GM18867 (cell line): ENCODE data around the gene ARHGAP4.

Experiments
- ATAC-seq: cut with Tn5 transposase; IDR thresholded peaks from one replicate; pipeline ENCODE4 v1.9.1; 2021; ENCODE audit warnings: mild to moderate bottlenecking, moderate library complexity; ENCODE audit not compliant: unreplicated experiment

Gene ARHGAP4

DNA sequence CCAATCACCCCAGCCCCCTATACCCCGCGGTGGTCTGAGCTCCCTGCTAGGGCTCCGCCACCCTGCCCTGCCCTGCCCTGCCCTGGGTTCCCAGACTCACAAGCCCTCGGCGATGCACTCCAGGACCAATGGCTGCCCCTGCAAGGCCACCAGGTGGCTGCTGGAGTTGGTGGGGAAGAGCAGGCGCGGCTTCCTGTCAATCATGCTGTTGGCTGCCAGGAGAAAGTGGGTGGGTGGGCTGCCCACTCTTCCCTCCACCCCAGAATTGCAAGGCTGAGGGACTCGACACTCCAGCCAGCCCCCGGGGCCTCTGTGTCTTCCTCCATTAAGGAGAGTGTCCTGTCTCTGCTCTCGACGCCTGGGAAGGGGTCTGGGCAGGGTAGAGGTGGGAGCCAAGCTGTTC lies 55.8 kb downstream of the ARHGAP4 start:
- no peak for ATAC-seq

DNA sequence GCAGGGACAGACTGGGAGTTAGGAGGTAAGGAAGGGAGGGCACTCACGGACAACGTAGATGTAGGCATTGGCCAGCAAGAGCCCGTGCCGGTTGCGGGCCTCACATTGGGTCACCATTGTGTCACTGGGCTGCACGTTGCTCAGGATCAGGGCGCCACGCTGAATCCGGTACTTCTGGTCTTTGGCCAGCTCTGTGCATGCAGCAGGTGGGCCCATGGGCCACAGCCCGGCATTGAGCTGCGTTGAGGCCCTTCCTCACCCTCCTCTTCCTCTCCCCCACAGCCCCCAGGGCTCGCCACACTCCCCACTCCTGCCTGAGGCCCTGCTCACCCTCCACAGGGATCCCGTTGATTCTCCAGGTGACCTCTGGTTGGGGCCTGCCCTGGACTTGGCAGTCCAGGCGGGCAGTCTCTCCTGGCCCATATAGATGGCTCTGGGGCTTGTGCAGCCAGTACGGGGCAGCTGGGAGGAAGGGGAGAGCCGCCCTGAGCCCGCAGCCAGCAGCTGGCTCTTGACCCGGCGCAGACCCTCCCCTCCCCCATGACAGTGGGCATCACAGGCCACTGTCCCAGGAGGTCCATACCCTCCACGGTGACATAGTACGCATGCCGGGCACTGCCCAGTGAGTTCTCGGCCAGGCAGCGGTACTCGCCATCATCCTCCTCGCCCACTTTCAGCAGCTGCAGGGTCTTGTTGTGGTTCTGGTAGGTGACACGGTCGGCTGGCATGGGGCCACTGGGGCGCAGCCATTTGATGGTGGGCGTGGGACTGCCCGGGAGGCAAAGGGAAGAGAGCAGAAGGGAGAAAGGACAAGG lies 56.4 kb downstream of the ARHGAP4 start:
- ATAC-seq, result no peak

DNA sequence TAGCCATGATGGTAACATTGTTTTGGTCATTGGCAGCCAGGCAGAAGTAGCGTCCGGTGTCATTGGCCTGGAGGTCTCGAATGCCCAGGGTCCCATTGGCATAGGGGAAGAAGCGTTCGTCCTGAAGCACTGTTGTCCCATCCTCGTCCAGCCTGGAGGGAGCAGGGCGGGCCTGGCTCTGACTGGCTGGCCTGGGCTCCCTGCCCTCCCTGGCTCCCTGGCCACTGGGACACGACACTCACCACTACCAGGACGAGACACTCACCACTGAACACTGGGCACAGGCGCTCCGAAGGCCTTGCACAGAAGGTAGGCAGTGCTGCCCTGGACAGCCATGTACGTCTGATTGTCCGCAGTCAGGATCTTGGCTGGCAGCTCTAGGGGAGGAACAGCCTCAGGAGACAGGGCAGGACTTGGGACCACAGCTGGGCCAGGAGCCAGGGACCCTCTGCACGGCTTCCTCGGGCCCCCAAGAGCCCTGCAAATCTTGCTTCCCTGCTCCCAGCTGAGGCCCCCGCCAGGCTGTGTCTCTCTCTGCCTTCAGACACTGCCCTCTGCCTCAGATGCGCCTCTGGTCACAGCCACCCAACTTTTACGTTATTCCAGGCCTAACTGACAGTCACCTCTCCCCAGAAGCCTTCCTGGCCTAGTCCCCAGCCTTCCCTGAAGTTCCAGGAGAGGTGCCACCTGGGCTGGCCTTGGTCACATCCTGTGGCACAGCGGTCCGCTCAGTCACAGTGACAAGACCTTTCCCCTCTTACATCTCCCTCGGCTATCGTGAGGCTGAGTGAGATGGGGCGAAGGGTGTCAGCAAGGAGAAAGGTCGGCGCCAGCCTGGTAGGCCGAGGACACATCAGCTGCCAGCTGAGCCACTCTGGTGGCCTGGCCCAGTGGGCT lies 57.2 kb downstream of the ARHGAP4 start:
- no peak for ATAC-seq

DNA sequence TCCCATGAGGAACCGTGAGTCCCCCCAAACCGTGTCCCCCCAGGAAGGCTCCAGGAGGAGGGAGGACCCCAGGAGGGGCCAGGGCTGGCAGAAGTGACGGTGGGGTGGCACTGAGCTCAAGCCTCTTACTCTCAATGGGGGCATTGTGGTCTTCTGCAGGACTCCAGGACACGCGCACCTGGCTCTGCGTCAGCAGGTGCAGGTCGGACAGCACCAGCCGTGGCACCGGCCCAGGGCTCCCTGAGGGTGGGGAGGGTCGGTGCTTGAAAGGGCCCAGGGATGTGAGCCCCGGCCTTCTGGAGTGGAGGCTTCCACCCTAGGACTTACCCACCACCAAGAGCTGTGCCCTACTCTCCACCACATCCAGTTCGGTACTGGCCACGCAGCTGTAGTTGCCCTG lies 58.4 kb downstream of the ARHGAP4 start:
- ATAC-seq, result no peak

DNA sequence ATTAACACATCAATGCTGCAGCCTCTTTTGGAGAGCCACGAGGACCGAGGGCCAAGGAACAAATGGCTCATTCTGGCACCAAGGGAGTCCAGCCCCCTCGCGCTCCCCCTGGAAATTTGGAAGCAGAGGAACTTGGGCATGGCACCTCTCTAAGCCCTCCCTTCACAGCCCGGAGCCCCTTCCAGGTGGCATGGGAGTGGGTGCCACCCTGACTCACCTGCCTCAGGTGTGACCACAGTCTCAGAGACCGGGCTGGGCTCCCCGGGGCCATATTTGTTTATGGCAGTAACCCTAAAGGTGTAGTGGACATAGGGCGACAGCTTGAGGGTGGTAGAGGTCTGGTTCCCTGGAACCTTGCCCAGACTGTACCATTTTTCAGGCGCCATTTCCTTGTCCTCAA lies 58.9 kb downstream of the ARHGAP4 start:
- ATAC-seq, result no peak

DNA sequence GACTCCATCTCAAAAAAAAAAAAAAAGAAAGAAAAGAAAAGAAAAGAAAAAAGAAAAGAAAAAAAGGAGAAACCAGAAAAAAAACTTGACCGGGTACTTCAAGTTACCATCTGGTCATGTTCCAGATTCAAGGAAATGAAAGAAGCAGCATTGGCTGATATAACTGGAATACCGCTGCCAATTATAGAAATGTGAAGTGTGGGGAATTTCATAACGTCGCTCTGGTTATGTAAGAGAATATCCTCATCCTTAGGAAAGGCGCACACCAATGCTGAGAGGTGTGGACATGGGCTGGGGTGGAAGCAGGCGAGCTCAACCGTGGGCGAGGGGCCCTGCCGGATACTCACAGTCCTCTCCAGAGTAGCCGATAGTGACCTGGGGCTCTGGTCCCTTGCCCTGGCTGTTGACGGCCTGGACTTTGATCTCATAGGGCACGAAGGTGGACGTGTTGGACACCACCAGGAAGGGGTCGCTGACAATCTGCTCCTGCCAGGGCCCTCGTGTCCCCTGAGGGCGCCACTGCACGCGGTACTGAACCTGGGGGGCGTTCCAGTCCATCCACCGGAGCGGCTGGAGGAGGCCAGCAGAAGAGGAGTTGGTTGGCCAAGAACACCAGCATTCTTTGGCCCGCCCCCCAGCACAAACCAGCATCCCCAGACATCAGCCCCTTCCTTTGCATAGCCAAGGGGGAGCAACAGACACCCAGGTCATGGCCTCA lies 59.6 kb downstream of the ARHGAP4 start:
- ATAC-seq, result no peak

DNA sequence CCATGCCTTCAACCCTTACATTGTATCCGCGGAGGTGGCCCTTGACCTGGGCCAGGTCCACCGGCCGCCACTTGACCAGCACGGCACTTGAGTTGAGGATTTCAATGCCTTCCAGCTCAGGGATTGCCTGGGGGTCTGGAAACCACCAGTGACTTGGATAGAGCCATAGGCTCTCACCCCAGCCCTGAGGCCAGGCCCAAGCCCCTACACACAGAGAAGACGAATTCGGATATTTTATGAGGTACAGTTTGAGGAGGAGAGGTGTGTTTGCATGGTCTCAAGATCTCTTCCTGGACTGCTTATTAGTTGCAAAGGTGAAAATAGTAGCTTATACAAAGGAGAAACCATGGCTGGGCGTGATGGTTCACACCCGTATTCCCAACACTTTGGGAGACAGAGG lies 60.4 kb downstream of the ARHGAP4 start:
- no peak for ATAC-seq

DNA sequence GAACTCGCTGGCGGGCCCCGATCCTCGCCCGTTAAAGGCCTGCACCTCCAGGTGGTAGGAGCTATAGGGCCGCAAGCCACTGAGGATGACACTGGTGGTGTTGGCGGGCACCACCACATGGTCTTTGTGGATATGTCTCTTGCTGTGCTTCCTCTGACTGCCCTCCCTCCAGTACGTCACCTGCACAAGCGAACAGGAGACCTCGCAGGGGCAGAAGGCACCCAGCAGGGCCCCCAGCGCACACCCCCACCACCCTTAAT lies 60.8 kb downstream of the ARHGAP4 start:
- ATAC-seq, result no peak

DNA sequence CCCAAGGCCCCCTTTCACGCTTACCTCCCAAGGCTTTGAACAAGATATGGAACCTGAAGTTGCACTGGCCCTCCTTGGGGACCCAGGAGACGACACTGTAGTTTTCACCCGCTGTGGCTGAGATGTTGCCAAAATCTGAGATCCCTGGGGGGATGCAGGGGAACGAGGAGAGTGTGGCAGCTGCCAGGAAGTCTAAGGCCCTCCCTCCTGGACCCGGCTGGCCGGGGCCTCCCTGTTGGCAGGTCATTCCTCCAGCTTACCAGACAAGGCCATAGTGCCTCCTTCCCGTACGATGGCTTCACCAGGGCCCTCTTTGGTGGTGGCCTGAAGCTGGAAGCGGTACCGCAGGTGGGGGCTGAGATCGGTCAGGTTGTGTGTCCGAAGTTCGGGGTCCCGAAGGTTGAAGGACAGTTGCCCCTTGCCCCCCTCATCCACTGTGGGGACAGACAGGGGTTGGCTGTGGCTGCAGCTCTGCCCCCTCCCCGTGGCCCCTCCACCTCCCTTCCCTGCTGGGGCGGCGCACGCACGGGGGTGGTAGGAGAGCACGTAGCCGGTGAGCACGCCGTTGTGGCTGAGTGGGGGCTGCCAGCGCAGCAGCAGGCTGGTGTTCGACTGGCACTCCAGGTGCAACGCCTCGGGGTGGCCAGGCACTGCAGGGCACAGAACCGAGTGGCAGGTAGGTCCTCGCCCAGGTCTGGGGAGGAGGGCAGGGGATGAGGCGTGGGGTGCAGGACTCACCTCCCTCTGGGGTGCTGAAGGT lies 61.3 kb downstream of the ARHGAP4 start:
- ATAC-seq, result no peak

DNA sequence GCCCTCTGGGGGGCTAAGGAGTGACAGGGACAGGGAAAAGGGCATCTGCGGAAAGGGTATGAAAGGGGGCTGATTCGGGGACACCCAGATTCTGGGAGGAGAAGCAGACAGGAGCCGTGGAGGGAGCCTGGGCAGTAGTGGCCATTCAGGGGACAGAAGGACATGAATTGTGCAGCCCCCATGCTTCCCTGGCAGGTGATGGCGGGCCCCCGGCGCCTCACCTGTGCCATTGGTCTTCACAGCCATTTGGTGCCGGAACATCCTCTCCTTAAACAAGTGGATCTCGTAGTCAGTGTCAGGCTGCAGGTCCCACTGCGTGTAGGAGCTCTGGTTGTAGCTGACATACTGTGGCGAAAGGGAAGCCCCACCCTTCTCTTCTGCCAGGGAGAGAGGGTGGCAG lies 62.0 kb downstream of the ARHGAP4 start:
- no peak for ATAC-seq

DNA sequence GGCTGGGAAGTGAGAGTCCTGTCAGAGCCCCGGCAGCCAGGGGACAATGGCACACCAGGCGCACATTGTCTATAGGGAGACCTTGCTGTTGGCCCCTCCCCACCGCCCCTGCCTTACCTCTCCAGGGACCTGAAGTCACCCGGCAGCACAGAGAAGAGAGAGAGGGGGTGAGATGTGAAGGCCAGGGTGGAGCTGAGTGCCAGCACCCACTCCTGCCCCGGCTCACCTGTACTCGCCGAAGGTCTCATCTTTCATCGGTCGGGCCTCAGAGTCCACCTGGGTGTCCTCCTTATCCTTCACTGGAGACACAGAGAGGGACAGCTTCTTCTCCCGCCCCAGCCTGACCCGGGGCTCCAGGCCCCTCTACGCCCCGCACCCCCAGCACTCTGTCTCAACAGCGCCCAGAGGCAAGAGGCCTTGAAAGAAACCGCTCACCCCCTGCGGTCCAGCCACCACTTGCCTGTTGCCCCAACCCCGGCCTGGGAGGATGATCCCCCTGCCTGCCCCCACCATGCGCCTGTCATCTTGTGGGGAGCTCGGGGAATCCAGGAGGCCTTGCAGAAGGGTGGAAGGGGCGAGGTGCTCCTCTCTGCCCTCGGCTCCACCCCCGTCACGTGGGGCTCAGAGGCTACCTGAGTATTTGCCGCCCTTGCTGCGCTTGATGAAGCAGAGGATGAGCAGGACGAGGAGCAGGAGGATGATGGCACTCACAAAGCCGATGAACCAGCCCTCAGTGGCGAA lies 62.6 kb downstream of the ARHGAP4 start:
- ATAC-seq, result no peak

DNA sequence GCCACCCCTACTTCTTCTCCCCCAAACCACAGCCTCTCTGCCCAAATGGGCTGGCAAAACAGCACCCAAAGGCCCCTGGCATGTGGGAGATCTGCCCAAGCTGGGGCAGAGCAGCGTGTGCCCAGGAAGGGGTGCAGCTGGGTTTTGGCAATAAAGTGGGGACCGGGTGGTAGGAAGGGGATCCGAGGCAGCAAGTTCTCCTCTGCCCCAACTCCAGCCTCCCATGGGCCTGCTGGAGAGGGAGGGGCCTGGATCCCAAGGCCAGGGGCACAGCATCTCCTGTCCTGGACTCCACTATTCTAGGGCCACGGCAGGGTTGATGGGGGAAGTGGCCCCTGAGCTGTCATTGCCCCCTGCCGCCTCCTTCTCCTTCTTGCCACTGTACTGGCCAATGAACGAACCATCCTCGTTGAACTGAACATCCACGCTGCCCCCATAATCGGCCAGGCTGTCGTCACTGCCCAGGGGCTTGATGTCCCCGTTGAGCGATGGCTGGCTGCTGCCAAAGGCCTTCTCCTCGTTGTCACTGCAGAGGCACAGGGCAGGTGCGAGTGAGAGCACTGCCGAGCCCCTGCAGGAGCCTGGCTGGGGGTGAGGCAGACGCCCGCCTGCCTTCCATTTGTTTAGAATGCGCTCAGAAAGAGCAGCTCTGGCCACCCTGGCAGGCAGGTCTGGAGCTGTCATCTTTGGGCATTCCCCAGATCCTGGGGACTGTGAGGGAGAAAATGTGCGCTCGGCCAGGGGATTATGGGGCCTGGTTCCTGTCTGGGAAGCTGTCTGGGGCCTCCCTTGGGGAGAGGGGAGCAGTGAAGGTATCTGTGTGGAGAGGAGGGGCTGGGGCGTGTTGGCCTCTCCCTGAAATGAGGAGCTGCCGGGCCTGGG lies 63.5 kb downstream of the ARHGAP4 start:
- ATAC-seq, result no peak

DNA sequence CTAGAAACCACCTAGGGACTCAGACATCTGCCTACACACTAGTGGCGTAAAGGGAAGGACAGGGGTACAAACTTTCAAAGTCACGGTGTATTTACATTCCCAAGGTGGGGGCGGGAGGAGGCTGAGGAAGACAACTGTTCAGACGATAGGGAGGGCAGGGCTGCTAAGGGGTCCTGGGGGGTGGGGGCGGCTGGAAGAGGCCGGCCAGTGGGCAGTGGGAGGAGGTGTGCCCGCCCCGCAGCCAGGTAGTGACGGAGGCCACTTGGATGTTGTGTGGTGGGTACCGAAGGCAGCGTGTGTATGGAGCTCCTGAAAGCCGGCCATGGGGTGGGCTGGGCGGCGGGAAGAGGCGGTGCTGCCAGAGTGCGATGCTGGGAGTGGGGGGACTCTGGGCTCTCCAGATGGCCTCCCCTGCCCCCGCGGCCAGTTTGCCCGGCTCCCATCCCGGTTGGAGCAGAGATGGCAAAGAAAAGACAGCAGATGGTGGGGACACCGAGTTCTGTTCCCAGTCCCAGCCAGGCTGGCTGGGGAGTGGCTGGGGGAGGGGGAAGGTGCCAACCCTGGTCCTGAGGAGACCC lies 64.2 kb downstream of the ARHGAP4 start:
- ATAC-seq, result no peak

DNA sequence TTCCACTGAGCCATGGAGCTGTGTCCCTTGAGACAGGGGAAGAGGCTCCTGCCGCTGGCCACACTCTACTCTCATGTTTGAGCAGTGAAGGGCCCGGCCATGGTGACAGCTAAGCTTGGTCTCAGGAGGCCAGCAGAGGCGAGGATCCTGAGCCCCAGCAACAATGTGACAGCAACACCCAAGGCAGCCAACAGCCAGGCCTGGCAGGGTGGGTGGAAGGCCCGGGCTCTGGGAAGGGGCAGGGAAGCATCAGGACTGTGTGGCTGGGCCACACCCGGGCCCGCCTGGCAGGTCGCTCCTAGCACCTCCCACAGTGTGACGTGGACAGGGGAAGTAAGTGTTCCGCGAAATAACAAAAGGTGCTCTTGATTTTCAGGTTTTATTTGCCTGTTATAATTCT lies 64.9 kb downstream of the ARHGAP4 start:
- ATAC-seq, result no peak
